K562 (cell line): ENCODE data around the gene PPP1R3C. TPM values are rescaled to one million over a fixed set of nuclear protein-coding genes. Genes with fewer than 3 reads are reported as not detected.
A peak's percentile ranks its signal among the peaks of the same experiment; 100 is the strongest.

Experiments
- C11orf30 ChIP-seq: fragments of 450-650 bp; IDR thresholded peaks from 2 replicates; pipeline ENCODE4 v1.6.1; 2016; ENCODE audit warnings: low read depth, mild to moderate bottlenecking
- CBX8 ChIP-seq: fragments of 200-600 bp; sonication (generic); IDR thresholded peaks from 2 replicates; pipeline ENCODE4 v1.6.1; 2012; ENCODE audit warnings: borderline replicate concordance, mixed run types, low read depth, mild to moderate bottlenecking, moderate library complexity, mixed read lengths, low read length, control low read depth, inconsistent platforms; ENCODE audit not compliant: poor library complexity, severe bottlenecking; ENCODE audit errors: extremely low read depth
- ELF2 ChIP-seq: fragments of 250-450 bp; sonication (Bioruptor Pico); IDR thresholded peaks from 2 replicates; pipeline ENCODE4 v1.5.0; 2021; ENCODE audit warnings: mild to moderate bottlenecking
- FOXJ3 ChIP-seq: sonication (generic); formaldehyde crosslinking; IDR thresholded peaks from 2 replicates; pipeline ENCODE4 v1.4.0; 2020; ENCODE audit warnings: mild to moderate bottlenecking, missing genetic modification reagents
- KAT2B ChIP-seq: IDR thresholded peaks from one replicate; pipeline ENCODE4 v1.6.1; 2012; ENCODE audit warnings: low read depth, mild to moderate bottlenecking, control low read depth, inconsistent platforms, low read length, moderate library complexity
- KLF10 ChIP-seq: fragments of 250-450 bp; sonication (Bioruptor Pico); IDR thresholded peaks from 2 replicates; pipeline ENCODE4 v1.6.1; 2021; ENCODE audit warnings: matching md5 sums
- KLF16 ChIP-seq: IDR thresholded peaks from 2 replicates; pipeline ENCODE4 v1.6.1; 2016; ENCODE audit warnings: antibody characterized with exemption
- MEF2A ChIP-seq: IDR thresholded peaks from 2 replicates; pipeline ENCODE4 v1.6.1; 2011; ENCODE audit warnings: low read depth, mild to moderate bottlenecking, low read length, moderate library complexity; ENCODE audit not compliant: control insufficient read depth
- PHF20 ChIP-seq: fragments of 450-650 bp; IDR thresholded peaks from 2 replicates; pipeline ENCODE4 v1.6.1; 2018; ENCODE audit not compliant: partially characterized antibody
- SAFB ChIP-seq: fragments of 200-400 bp; formaldehyde crosslinking; IDR thresholded peaks from 2 replicates; pipeline ENCODE4 v1.6.1; 2017; ENCODE audit warnings: low read depth, low read length, borderline replicate concordance
- SMAD2 ChIP-seq: fragments of 150-350 bp; IDR thresholded peaks from 2 replicates; pipeline ENCODE4 v1.6.1; 2014; ENCODE audit warnings: low read depth, mild to moderate bottlenecking, low read length
- TAF7 ChIP-seq: fragments of 450-650 bp; IDR thresholded peaks from 2 replicates; pipeline ENCODE4 v1.6.1; 2016; ENCODE audit warnings: missing genetic modification characterization, missing compliant biosample characterization
- TCF3 ChIP-seq: sonication (generic); formaldehyde crosslinking; IDR thresholded peaks from 2 replicates; pipeline ENCODE4 v1.4.0; 2020; ENCODE audit warnings: mild to moderate bottlenecking, missing genetic modification reagents
- THRAP3 ChIP-seq: fragments of 450-650 bp; IDR thresholded peaks from 2 replicates; pipeline ENCODE4 v1.6.1; 2016; ENCODE audit warnings: mild to moderate bottlenecking, inconsistent platforms, borderline replicate concordance
- ZNF354B ChIP-seq: fragments of 250-450 bp; sonication (Bioruptor Pico); IDR thresholded peaks from 2 replicates; pipeline ENCODE4 v1.4.0; 2020
- ZNF696 ChIP-seq: fragments of 250-450 bp; sonication (Bioruptor Pico); conservative IDR thresholded peaks from 2 replicates; pipeline ENCODE4 v1.4.0; 2020; ENCODE audit warnings: mild to moderate bottlenecking, moderate library complexity
- ZNF778 ChIP-seq: fragments of 450-650 bp; formaldehyde crosslinking; IDR thresholded peaks from 2 replicates; pipeline ENCODE4 v1.4.0; 2020; ENCODE audit warnings: mild to moderate bottlenecking, moderate library complexity
- polyA plus RNA-seq, 8 experiments: library from polyadenylated mRNA; depleted of rRNA in 4 of 8; stranded (reverse) in 5 of 8; unstranded in 3 of 8; fragments of >200 nt; fragmentation: Nextera tagmentation in 2 of 8; fragmentation: Illumina TruSeq in 1 of 8; extraction: Ambion mirVana in 2 of 8; extraction: Trizol in 1 of 8; gene quantifications; 2 replicates each; pipeline versions ENCODE4 v1.2.1 to v1.2.3, GENCODE V29; 2011 to 2014; ENCODE audit warnings: inconsistent platforms in 1 of 8, missing spikeins in 1 of 8
- total RNA-seq, 7 experiments: library from RNA; depleted of rRNA in 6 of 7; stranded (reverse); fragments of >200 nt in 6 of 7; fragmentation: Illumina TruSeq in 2 of 7; extraction: Trizol in 2 of 7; gene quantifications; 2 replicates each; pipeline versions ENCODE4 v1.2.1 to v1.2.3, GENCODE V29; 2011 to 2021; ENCODE audit warnings: low replicate concordance in 1 of 7
- TF ChIP-seq, protein P1 (sequence below), 2 experiments: fragments of 450-650 bp in 1 of 2; sonication (generic) in 1 of 2; formaldehyde crosslinking in 1 of 2; IDR thresholded peaks; 2 replicates each; pipeline versions ENCODE4 v1.7.1 to v1.9.0; 2016 to 2022; ENCODE audit warnings: inconsistent platforms in 1 of 2, mild to moderate bottlenecking in 1 of 2, missing genetic modification reagents in 1 of 2
- TF ChIP-seq, protein P2 (sequence below): fragments of 250-450 bp; sonication (Bioruptor Pico); IDR thresholded peaks from 2 replicates; pipeline ENCODE4 v1.5.0; 2020; ENCODE audit warnings: mild to moderate bottlenecking, borderline replicate concordance

The PPP1R3C gene
- total and polyA plus RNA-seq, 9 of the 15 experiments (the other 6 are each of a cell fraction or from before 2014, with no cell fraction given) = 0.06 to 0.24 (median 0.12) TPM; not detected in 3

GRCh38 chr10:91672021-91672608 lies 39.2 kb upstream of the PPP1R3C start (continued):
- no peak for TF ChIP-seq FOXJ3 (CRISPR knock-in tag)
- no peak for TF ChIP-seq KLF16
- TF ChIP-seq, protein P1, sequence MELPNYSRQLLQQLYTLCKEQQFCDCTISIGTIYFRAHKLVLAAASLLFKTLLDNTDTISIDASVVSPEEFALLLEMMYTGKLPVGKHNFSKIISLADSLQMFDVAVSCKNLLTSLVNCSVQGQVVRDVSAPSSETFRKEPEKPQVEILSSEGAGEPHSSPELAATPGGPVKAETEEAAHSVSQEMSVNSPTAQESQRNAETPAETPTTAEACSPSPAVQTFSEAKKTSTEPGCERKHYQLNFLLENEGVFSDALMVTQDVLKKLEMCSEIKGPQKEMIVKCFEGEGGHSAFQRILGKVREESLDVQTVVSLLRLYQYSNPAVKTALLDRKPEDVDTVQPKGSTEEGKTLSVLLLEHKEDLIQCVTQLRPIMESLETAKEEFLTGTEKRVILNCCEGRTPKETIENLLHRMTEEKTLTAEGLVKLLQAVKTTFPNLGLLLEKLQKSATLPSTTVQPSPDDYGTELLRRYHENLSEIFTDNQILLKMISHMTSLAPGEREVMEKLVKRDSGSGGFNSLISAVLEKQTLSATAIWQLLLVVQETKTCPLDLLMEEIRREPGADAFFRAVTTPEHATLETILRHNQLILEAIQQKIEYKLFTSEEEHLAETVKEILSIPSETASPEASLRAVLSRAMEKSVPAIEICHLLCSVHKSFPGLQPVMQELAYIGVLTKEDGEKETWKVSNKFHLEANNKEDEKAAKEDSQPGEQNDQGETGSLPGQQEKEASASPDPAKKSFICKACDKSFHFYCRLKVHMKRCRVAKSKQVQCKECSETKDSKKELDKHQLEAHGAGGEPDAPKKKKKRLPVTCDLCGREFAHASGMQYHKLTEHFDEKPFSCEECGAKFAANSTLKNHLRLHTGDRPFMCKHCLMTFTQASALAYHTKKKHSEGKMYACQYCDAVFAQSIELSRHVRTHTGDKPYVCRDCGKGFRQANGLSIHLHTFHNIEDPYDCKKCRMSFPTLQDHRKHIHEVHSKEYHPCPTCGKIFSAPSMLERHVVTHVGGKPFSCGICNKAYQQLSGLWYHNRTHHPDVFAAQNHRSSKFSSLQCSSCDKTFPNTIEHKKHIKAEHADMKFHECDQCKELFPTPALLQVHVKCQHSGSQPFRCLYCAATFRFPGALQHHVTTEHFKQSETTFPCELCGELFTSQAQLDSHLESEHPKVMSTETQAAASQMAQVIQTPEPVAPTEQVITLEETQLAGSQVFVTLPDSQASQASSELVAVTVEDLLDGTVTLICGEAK (IDR thresholded peaks at IDR 0.05) = no peak
- TF ChIP-seq, protein P1 (CRISPR knock-in tag; IDR thresholded peaks at IDR 0.05) = no peak
- no peak for TF ChIP-seq THRAP3
- TF ChIP-seq MEF2A = no peak
- no peak for TF ChIP-seq CBX8
- TF ChIP-seq, protein P2, sequence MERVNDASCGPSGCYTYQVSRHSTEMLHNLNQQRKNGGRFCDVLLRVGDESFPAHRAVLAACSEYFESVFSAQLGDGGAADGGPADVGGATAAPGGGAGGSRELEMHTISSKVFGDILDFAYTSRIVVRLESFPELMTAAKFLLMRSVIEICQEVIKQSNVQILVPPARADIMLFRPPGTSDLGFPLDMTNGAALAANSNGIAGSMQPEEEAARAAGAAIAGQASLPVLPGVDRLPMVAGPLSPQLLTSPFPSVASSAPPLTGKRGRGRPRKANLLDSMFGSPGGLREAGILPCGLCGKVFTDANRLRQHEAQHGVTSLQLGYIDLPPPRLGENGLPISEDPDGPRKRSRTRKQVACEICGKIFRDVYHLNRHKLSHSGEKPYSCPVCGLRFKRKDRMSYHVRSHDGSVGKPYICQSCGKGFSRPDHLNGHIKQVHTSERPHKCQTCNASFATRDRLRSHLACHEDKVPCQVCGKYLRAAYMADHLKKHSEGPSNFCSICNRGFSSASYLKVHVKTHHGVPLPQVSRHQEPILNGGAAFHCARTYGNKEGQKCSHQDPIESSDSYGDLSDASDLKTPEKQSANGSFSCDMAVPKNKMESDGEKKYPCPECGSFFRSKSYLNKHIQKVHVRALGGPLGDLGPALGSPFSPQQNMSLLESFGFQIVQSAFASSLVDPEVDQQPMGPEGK = no peak
- TF ChIP-seq KLF10 (CRISPR knock-in tag) = no peak
- TF ChIP-seq ELF2 (CRISPR knock-in tag) = no peak
- TF ChIP-seq KAT2B = no peak
- TF ChIP-seq ZNF778 (CRISPR knock-in tag) = no peak
- TF ChIP-seq PHF20 = no peak
- peak; percentile 13; the same call in 1 of the 2 replicates for TF ChIP-seq C11orf30
- no peak for TF ChIP-seq SMAD2
- no peak for TF ChIP-seq SAFB
- TF ChIP-seq ZNF696 (CRISPR knock-in tag) = no peak
- no peak for TF ChIP-seq ZNF354B (CRISPR knock-in tag)
- 0 out of 2 replicates have a peak, but pooled peaks have one; percentile 23 for TF ChIP-seq TCF3 (CRISPR knock-in tag)
- no peak for TF ChIP-seq TAF7 (tag)
